Endothelial cell of umbilical vein (primary cell): ENCODE data around the gene CWC27.

Experiments
- EZH2 ChIP-seq: IDR thresholded peaks from 2 replicates; pipeline ENCODE4 v1.6.1; 2012; ENCODE audit warnings: borderline replicate concordance, low read depth, mild to moderate bottlenecking, moderate library complexity, low read length, inconsistent platforms; ENCODE audit not compliant: severe bottlenecking
- FOS ChIP-seq: IDR thresholded peaks from 2 replicates; pipeline ENCODE4 v1.6.1; 2011; ENCODE audit warnings: mild to moderate bottlenecking, low read length, moderate library complexity, borderline replicate concordance; ENCODE audit not compliant: insufficient read depth
- MAX ChIP-seq: IDR thresholded peaks from 2 replicates; pipeline ENCODE4 v1.6.1; 2011; ENCODE audit not compliant: insufficient read depth, insufficient read length
- MYC ChIP-seq: IDR thresholded peaks from one replicate; pipeline ENCODE4 v1.6.1; 2011; ENCODE audit warnings: mild to moderate bottlenecking, low read depth, low read length
- POLR2A ChIP-seq: IDR thresholded peaks from 2 replicates; pipeline ENCODE4 v1.6.1; 2012; ENCODE audit warnings: low read depth, mild to moderate bottlenecking, control low read depth, low read length
- POLR2AphosphoS5 ChIP-seq: IDR thresholded peaks from 2 replicates; pipeline ENCODE4 v1.6.1; 2012; ENCODE audit warnings: low read depth, mild to moderate bottlenecking, control low read depth, low read length, moderate library complexity; ENCODE audit not compliant: insufficient read depth
- TF ChIP-seq, protein P1 (sequence below), 2 donors: IDR thresholded peaks; 1 replicate in 1 of 2; 2 replicates in 1 of 2; pipeline ENCODE4 v1.5.1; 2011; ENCODE audit warnings: low read length in 2 of 2, mild to moderate bottlenecking in 2 of 2, moderate library complexity in 2 of 2, control low read depth in 1 of 2, inconsistent platforms in 1 of 2, low read depth in 1 of 2; ENCODE audit not compliant: insufficient read depth in 1 of 2; ENCODE audit errors: extremely low read depth in 1 of 2

DNA sequence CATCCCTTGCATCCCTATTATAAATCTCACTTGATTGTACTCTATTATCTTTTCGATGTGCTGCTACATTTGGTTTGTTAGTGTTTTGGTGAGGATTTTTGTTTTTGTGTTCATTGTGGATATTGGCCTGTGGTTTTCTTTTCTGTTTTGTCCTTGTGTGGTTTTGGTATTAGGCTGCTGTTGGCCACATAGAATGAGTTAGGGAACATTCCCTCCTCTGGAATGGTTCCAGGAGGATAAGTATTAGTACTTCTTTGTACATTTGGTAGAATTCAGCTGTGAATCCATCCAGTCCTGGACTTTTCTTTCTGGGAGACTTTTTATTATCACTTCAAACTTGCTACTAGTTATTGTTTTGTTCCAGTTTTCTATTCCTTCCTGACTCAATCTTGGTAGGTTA is 287.2 kb downstream of the CWC27 start:
- TF ChIP-seq, protein P1, sequence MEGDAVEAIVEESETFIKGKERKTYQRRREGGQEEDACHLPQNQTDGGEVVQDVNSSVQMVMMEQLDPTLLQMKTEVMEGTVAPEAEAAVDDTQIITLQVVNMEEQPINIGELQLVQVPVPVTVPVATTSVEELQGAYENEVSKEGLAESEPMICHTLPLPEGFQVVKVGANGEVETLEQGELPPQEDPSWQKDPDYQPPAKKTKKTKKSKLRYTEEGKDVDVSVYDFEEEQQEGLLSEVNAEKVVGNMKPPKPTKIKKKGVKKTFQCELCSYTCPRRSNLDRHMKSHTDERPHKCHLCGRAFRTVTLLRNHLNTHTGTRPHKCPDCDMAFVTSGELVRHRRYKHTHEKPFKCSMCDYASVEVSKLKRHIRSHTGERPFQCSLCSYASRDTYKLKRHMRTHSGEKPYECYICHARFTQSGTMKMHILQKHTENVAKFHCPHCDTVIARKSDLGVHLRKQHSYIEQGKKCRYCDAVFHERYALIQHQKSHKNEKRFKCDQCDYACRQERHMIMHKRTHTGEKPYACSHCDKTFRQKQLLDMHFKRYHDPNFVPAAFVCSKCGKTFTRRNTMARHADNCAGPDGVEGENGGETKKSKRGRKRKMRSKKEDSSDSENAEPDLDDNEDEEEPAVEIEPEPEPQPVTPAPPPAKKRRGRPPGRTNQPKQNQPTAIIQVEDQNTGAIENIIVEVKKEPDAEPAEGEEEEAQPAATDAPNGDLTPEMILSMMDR (IDR thresholded peaks at IDR 0.05; ENCODE audit: extremely low read depth in 1 of 2, insufficient read depth in 1 of 2, low read depth in 1 of 2, low read length in 2 of 2) = no peak
- TF ChIP-seq POLR2AphosphoS5 (no peak), MAX (no peak), POLR2A (no peak), FOS (no peak), MYC (no peak), EZH2 (no peak)
